ENCODE measurements around the gene KRTAP5-3.

- TF ChIP-seq, protein P1, sequence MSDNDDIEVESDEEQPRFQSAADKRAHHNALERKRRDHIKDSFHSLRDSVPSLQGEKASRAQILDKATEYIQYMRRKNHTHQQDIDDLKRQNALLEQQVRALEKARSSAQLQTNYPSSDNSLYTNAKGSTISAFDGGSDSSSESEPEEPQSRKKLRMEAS (IDR thresholded peaks at IDR 0.05): no peak
- no peak for TF ChIP-seq CREB1 (IDR thresholded peaks at IDR 0.05; ENCODE audit: low read depth)
- TF ChIP-seq EP300 (IDR thresholded peaks at IDR 0.05; ENCODE audit: borderline replicate concordance): no peak
- no peak for TF ChIP-seq EGR1 (IDR thresholded peaks at IDR 0.05)
- TF ChIP-seq, protein P2, sequence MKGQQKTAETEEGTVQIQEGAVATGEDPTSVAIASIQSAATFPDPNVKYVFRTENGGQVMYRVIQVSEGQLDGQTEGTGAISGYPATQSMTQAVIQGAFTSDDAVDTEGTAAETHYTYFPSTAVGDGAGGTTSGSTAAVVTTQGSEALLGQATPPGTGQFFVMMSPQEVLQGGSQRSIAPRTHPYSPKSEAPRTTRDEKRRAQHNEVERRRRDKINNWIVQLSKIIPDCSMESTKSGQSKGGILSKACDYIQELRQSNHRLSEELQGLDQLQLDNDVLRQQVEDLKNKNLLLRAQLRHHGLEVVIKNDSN (IDR thresholded peaks at IDR 0.05): no peak
Observed at GRCh38 chr11:1653541-1654387, 45.5 kb upstream of the KRTAP5-3 start.
